Neural progenitor cell (in vitro differentiated cells): ENCODE data around the gene EXOC6B.

Experiments used
- CTCF ChIP-seq: fragments of 200-600 bp; sonication (generic); IDR thresholded peaks from 2 replicates; pipeline ENCODE4 v1.5.1; 2017; ENCODE audit warnings: antibody characterized with exemption, mild to moderate bottlenecking
- EZH2 ChIP-seq: fragments of 200-600 bp; sonication (generic); IDR thresholded peaks from 2 replicates; pipeline ENCODE4 v1.6.1; 2017; ENCODE audit warnings: antibody characterized with exemption, mild to moderate bottlenecking, moderate library complexity

- TF ChIP-seq CTCF: no peak
- no peak for TF ChIP-seq EZH2
These were observed 670.7 kb downstream of the EXOC6B start for GRCh38 chr2:72155151-72155550.
